HEK293 (cell line): ENCODE data around the gene RAB42.

ENCODE experiments used
- CTCF ChIA-PET: fragments of 350-600 bp; formaldehyde crosslinking; extraction: SDS; loops from one replicate; lab custom pipeline; 2021; ENCODE audit warnings: antibody characterized with exemption; lab: Yijun Ruan, JAX
- POLR2A ChIA-PET: fragments of 300-600 bp; formaldehyde crosslinking; extraction: SDS; loops from one replicate; lab custom pipeline; 2020; ENCODE audit warnings: antibody characterized with exemption, inconsistent platforms; lab: Yijun Ruan, JAX
- H3K27ac ChIP-seq: fragments of 200-500 bp; sonication (Bioruptor generic); 2 replicates; pipeline ENCODE4 v1.5.1; 2014; ENCODE audit warnings: low read depth, low read length, control low read depth, inconsistent platforms; ENCODE audit errors: extremely low read depth
- H3K36me3 ChIP-seq, 2 experiments: fragments of 200-500 bp in 1 of 2; sonication (Bioruptor generic) in 1 of 2; 1 replicate in 1 of 2; 2 replicates in 1 of 2; pipeline ENCODE4 v1.5.1; 2014 to 2017; ENCODE audit warnings: inconsistent platforms in 2 of 2, low read length in 2 of 2; ENCODE audit not compliant: control insufficient read depth in 2 of 2, insufficient read depth in 1 of 2
- H3K4me1 ChIP-seq: fragments of 200-500 bp; sonication (Bioruptor generic); 2 replicates; pipeline ENCODE4 v1.5.1; 2014; ENCODE audit warnings: mild to moderate bottlenecking, low read length, inconsistent platforms; ENCODE audit not compliant: control insufficient read depth, insufficient read depth
- H3K4me3 ChIP-seq: 2 replicates; pipeline ENCODE4 v1.5.1; 2011; ENCODE audit warnings: low read depth, mild to moderate bottlenecking, control low read depth, low read length, moderate library complexity
- H3K9me3 ChIP-seq: fragments of 200-500 bp; sonication (Bioruptor generic); 2 replicates; pipeline ENCODE4 v1.5.1; 2014; ENCODE audit warnings: low read depth, low read length, inconsistent platforms; ENCODE audit not compliant: control insufficient read depth, insufficient read depth
- EGR2 ChIP-seq: fragments of 450-650 bp; formaldehyde crosslinking; IDR thresholded peaks from 2 replicates; pipeline ENCODE4 v1.5.1; 2016; ENCODE audit warnings: low read depth, missing biosample characterization, missing genetic modification characterization
- GLIS1 ChIP-seq: fragments of 450-650 bp; formaldehyde crosslinking; IDR thresholded peaks from 2 replicates; pipeline ENCODE4 v1.5.1; 2016; ENCODE audit warnings: missing biosample characterization, missing genetic modification characterization
- KLF1 ChIP-seq: fragments of 450-650 bp; formaldehyde crosslinking; IDR thresholded peaks from 2 replicates; pipeline ENCODE4 v1.5.1; 2016; ENCODE audit warnings: missing biosample characterization, missing genetic modification characterization
- REPIN1 ChIP-seq: fragments of 450-650 bp; formaldehyde crosslinking; IDR thresholded peaks from 2 replicates; pipeline ENCODE4 v1.5.1; 2017; ENCODE audit warnings: missing biosample characterization, missing genetic modification characterization, low read depth
- ZBTB8A ChIP-seq: fragments of 450-650 bp; formaldehyde crosslinking; IDR thresholded peaks from 2 replicates; pipeline ENCODE4 v1.5.1; 2016; ENCODE audit warnings: missing biosample characterization, missing genetic modification characterization
- ZFHX2 ChIP-seq: fragments of 450-650 bp; formaldehyde crosslinking; conservative IDR thresholded peaks from 2 replicates; pipeline ENCODE4 v1.5.1; 2016; ENCODE audit warnings: missing biosample characterization, missing genetic modification characterization
- ZNF169 ChIP-seq: fragments of 450-650 bp; formaldehyde crosslinking; IDR thresholded peaks from 2 replicates; pipeline ENCODE4 v1.5.1; 2016; ENCODE audit warnings: missing biosample characterization, missing genetic modification characterization
- ZNF202 ChIP-seq: fragments of 450-650 bp; formaldehyde crosslinking; IDR thresholded peaks from 2 replicates; pipeline ENCODE4 v1.5.1; 2016; ENCODE audit warnings: missing biosample characterization, missing genetic modification characterization, borderline replicate concordance
- ZNF311 ChIP-seq: fragments of 450-650 bp; formaldehyde crosslinking; IDR thresholded peaks from 2 replicates; pipeline ENCODE4 v1.5.1; 2017; ENCODE audit warnings: missing biosample characterization, missing genetic modification characterization, borderline replicate concordance
- ZNF513 ChIP-seq: fragments of 450-650 bp; IDR thresholded peaks from 2 replicates; pipeline ENCODE4 v1.5.1; 2018; ENCODE audit warnings: missing biosample characterization, missing genetic modification characterization
- ZNF529 ChIP-seq: fragments of 450-650 bp; formaldehyde crosslinking; IDR thresholded peaks from 2 replicates; pipeline ENCODE4 v1.5.1; 2017; ENCODE audit warnings: missing genetic modification characterization, missing biosample characterization; ENCODE audit not compliant: insufficient replicate concordance
- ZNF600 ChIP-seq: fragments of 450-650 bp; formaldehyde crosslinking; IDR thresholded peaks from 2 replicates; pipeline ENCODE4 v1.5.1; 2016; ENCODE audit warnings: missing biosample characterization, missing genetic modification characterization
- ZNF624 ChIP-seq: fragments of 450-650 bp; formaldehyde crosslinking; IDR thresholded peaks from 2 replicates; pipeline ENCODE4 v1.5.1; 2017; ENCODE audit warnings: missing biosample characterization, missing genetic modification characterization

Gene RAB42

GRCh38 chr1:28591708-28592320, at the start of gene RAB42:
TSS of gene RAB42 (plus strand) at chr1:28592265. CDS start at chr1:28592512, 247 bp downstream.
- Histone ChIP-seq H3K4me1 (no peaks in the 10 kb centered on the region), H3K36me3 (no peaks in the 10 kb centered on the region), H3K27ac (no peak within 1 kb of the TSS), H3K9me3 (no peaks in the 10 kb centered on the region), H3K4me3 (no peak within 1 kb of the TSS)
- TF ChIP-seq ZNF529 (tag by site-specific recombination): no peak
- no peak for TF ChIP-seq ZBTB8A (tag by site-specific recombination)
- TF ChIP-seq ZNF169 (tag by site-specific recombination): no peak
- TF ChIP-seq ZNF311 (tag by site-specific recombination): no peak
- no peak for TF ChIP-seq ZNF624 (tag by site-specific recombination)
- TF ChIP-seq KLF1: no peak
- CTCF ChIA-PET: no interaction called here
- POLR2A ChIA-PET: interaction anchor here (2.6 kb wide), 1 partner anchor 10 kb away, joined by 16 read pairs; no protein-coding TSS in a partner anchor

GRCh38 chr1:28545246-28545628, 46.8 kb upstream of the RAB42 start:
- Histone ChIP-seq H3K4me3 (no peak overlapping the region), H3K4me1 (no peaks in the 10 kb centered on the region), H3K36me3 (no peaks in the 10 kb centered on the region; a peak in 1 of 3 replicates), H3K27ac (no peak overlapping the region), H3K9me3 (no peaks in the 10 kb centered on the region)
- CTCF ChIA-PET: no interaction called here
- TF ChIP-seq ZFHX2 (tag by site-specific recombination) (peak; percentile 60), EGR2 (tag by site-specific recombination) (peak; percentile 47; the same call in 1 of the 2 replicates), ZNF513 (tag by site-specific recombination) (no peak), REPIN1 (tag by site-specific recombination) (no peak)
- POLR2A ChIA-PET: interaction anchor here (0.7 to 1.6 kb wide), 3 partner anchors 13 to 354 kb away, joined by 3 to 5 read pairs (median 4); no protein-coding TSS in a partner anchor

- no peaks in the 10 kb centered on the region for H3K36me3 ChIP-seq
- no peaks in the 10 kb centered on the region for H3K9me3 ChIP-seq
- no peaks in the 10 kb centered on the region for H3K4me1 ChIP-seq
- H3K4me3 ChIP-seq: no peak overlapping the region
- TF ChIP-seq ZNF202 (tag by site-specific recombination): no peak
- TF ChIP-seq GLIS1 (tag by site-specific recombination): peak; percentile 51
- ChIA-PET POLR2A (no interaction called here), CTCF (interaction anchor here (0.6 kb wide), 1 partner anchor 11 kb away, joined by 3 read pairs; no protein-coding TSS in a partner anchor)
- no peak overlapping the region for H3K27ac ChIP-seq
Measured at GRCh38 chr1:28548318-28548717, 43.7 kb upstream of the RAB42 start.

GRCh38 chr1:28551381-28551780, 40.7 kb upstream of the RAB42 start:
- no peak overlapping the region for H3K4me3 ChIP-seq
- no peaks in the 10 kb centered on the region for H3K9me3 ChIP-seq
- peaks cover 15 to 18% of the 10 kb centered on the region in 2 experiments for H3K36me3 ChIP-seq
- H3K4me1 ChIP-seq: no peaks in the 10 kb centered on the region
- ChIA-PET CTCF (interaction anchor here (0.6 to 0.7 kb wide), 2 partner anchors 29 to 330 kb away, joined by 3 to 5 read pairs; no protein-coding TSS in a partner anchor), POLR2A (interaction anchor here (0.5 to 4.2 kb wide), 6 partner anchors 10 to 97 kb away, joined by 3 to 49 read pairs (median 4); partner anchors contain the start of gene RNU11)
- H3K27ac ChIP-seq: no peak overlapping the region
- no peak for TF ChIP-seq ZNF513 (tag by site-specific recombination)
- peak; percentile 68 for TF ChIP-seq ZNF600 (tag by site-specific recombination)
